ENCODE results near the gene SALL2.
A peak's percentile ranks its signal among the peaks of the same experiment; 100 is the strongest.

SALL2 gene

GRCh38 chr14:21536418-21537089 lies 10.4 kb upstream of the SALL2 start:
- H3K4me3 ChIP-seq (ENCODE audit: control insufficient read depth, low read depth, low read length): peak overlapping the region; percentile 2

GRCh38 chr14:21535545-21536417 lies 9.6 kb upstream of the SALL2 start:
- no peak for DNase-seq (ENCODE audit: low read depth)
- H3K4me3 ChIP-seq (ENCODE audit: control insufficient read depth, low read depth, low read length): no peak overlapping the region
- TF ChIP-seq CTCF (conservative IDR thresholded peaks at IDR 0.05; ENCODE audit: control insufficient read depth, insufficient read depth, low read depth, low read length): no peak

More at GRCh38 chr14:21536418-21537089, 10.4 kb upstream of the SALL2 start:
- no peak for DNase-seq (ENCODE audit: low read depth)
- TF ChIP-seq CTCF (conservative IDR thresholded peaks at IDR 0.05; ENCODE audit: control insufficient read depth, insufficient read depth, low read depth, low read length): no peak

GRCh38 chr14:21534576-21534975 lies 8.4 kb upstream of the SALL2 start:
- no peak overlapping the region for H3K4me3 ChIP-seq (ENCODE audit: control insufficient read depth, low read depth, low read length)
- TF ChIP-seq CTCF (conservative IDR thresholded peaks at IDR 0.05; ENCODE audit: control insufficient read depth, insufficient read depth, low read depth, low read length): no peak
- DNase-seq (ENCODE audit: low read depth): no peak

- DNase-seq (ENCODE audit: low read depth): no peak
- no peak overlapping the region for H3K4me3 ChIP-seq (ENCODE audit: control insufficient read depth, low read depth, low read length)
- no peak for TF ChIP-seq CTCF (conservative IDR thresholded peaks at IDR 0.05; ENCODE audit: control insufficient read depth, insufficient read depth, low read depth, low read length)
Measured at GRCh38 chr14:21533294-21533693, 7.1 kb upstream of the SALL2 start.

GRCh38 chr14:21529515-21529914 lies 3.4 kb upstream of the SALL2 start:
- no peak for TF ChIP-seq CTCF (conservative IDR thresholded peaks at IDR 0.05; ENCODE audit: control insufficient read depth, insufficient read depth, low read depth, low read length)
- DNase-seq (ENCODE audit: low read depth): no peak
- H3K4me3 ChIP-seq (ENCODE audit: control insufficient read depth, low read depth, low read length): no peak overlapping the region

- H3K4me3 ChIP-seq (ENCODE audit: control insufficient read depth, low read depth, low read length): no peak overlapping the region
- no peak for TF ChIP-seq CTCF (conservative IDR thresholded peaks at IDR 0.05; ENCODE audit: control insufficient read depth, insufficient read depth, low read depth, low read length)
- no peak for DNase-seq (ENCODE audit: low read depth)
Measured at GRCh38 chr14:21528381-21529348, 2.5 kb upstream of the SALL2 start.
